ENCODE data around the gene PPP1R2B. TPM values are rescaled to one million over a fixed set of nuclear protein-coding genes. Genes with fewer than 3 reads are reported as not detected.

Gene PPP1R2B
- total RNA-seq, 1 experiment from 2014 or later = not detected

- TF ChIP-seq, protein P1, sequence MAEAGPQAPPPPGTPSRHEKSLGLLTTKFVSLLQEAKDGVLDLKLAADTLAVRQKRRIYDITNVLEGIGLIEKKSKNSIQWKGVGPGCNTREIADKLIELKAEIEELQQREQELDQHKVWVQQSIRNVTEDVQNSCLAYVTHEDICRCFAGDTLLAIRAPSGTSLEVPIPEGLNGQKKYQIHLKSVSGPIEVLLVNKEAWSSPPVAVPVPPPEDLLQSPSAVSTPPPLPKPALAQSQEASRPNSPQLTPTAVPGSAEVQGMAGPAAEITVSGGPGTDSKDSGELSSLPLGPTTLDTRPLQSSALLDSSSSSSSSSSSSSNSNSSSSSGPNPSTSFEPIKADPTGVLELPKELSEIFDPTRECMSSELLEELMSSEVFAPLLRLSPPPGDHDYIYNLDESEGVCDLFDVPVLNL (CRISPR knock-in tag; IDR thresholded peaks at IDR 0.05; ENCODE audit: borderline replicate concordance, low read depth) = no peak
- TF ChIP-seq ZNF425 (CRISPR knock-in tag; conservative IDR thresholded peaks at IDR 0.05) (no peak), ZNF396 (CRISPR knock-in tag; IDR thresholded peaks at IDR 0.05; ENCODE audit: borderline replicate concordance) (no peak), TEAD4 (CRISPR knock-in tag; IDR thresholded peaks at IDR 0.05) (no peak), NR1H2 (CRISPR knock-in tag; IDR thresholded peaks at IDR 0.05) (no peak), ZNF232 (CRISPR knock-in tag; IDR thresholded peaks at IDR 0.05) (no peak), AR (CRISPR knock-in tag; IDR thresholded peaks at IDR 0.05) (no peak), RELA (CRISPR knock-in tag; IDR thresholded peaks at IDR 0.05; ENCODE audit: borderline replicate concordance) (no peak)
- TF ChIP-seq, protein P2, sequence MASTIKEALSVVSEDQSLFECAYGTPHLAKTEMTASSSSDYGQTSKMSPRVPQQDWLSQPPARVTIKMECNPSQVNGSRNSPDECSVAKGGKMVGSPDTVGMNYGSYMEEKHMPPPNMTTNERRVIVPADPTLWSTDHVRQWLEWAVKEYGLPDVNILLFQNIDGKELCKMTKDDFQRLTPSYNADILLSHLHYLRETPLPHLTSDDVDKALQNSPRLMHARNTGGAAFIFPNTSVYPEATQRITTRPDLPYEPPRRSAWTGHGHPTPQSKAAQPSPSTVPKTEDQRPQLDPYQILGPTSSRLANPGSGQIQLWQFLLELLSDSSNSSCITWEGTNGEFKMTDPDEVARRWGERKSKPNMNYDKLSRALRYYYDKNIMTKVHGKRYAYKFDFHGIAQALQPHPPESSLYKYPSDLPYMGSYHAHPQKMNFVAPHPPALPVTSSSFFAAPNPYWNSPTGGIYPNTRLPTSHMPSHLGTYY (CRISPR knock-in tag; IDR thresholded peaks at IDR 0.05) = no peak
These were observed 33.3 kb downstream of the PPP1R2B start (continued) for GRCh38 chr5:156883316-156883875.

DNA sequence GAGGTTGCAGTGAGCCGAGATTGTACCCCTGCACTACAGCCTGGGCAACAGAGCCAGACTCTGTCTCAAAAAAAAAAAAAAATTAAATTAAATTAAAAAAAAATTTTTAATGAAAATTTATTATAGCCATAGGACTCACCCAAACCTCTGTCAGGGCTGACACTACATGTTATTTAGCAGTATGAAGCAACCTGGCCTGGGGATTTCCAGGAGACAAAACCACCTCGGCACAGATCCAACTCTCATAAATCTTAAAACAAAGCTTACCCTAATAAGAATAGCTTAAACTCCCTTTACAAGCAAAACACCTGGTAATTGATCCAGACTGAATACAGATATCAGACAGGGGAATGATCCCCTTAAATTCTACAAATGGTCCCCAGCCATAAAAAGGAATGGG, 38.4 kb downstream of the PPP1R2B start:
- ChIA-PET POLR2A (no interaction called here), CTCF (no interaction called here)
- Mint-ChIP-seq H3K36me3 (no peaks in the 10 kb centered on the region), H3K27me3 (ENCODE audit: low read depth) (no peaks in the 10 kb centered on the region), H3K4me3 (no peak overlapping the region), H3K4me1 (peaks cover 17% of the 10 kb centered on the region), H3K27ac (no peak overlapping the region), H3K9me3 (no peaks in the 10 kb centered on the region)
- no peak for TF ChIP-seq NR3C1 (CRISPR knock-in tag; conservative IDR thresholded peaks at IDR 0.05; ENCODE audit: low read depth)
- no peak for ATAC-seq
- no peak for DNase-seq (ENCODE audit: low spot score)

DNA sequence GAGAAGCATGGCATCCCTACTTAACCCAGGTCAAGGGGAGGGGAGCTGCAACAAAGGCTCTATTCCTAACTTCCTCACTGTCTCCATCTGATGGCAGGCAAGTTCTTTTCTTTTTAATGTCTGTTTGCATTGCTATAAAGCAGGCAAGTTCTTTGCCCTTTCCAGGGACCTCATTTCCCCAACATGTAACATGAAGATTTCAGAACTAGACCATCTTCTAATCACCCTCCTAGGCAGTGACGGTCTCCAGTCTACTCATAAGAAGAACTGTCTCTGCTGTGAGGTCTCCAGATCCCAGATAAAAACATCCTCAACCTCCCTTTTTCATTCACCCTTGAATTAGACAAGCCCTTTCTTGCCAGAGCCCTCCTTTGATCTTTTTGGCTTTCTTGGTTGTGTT, 42.1 kb downstream of the PPP1R2B start:
- CTCF ChIA-PET = interaction anchor here (0.6 kb wide), 1 partner anchor 210 kb away, joined by 4 read pairs; no protein-coding TSS in a partner anchor
- no peak for TF ChIP-seq ZNF396 (CRISPR knock-in tag; IDR thresholded peaks at IDR 0.05; ENCODE audit: borderline replicate concordance)
- TF ChIP-seq ELF4 (CRISPR knock-in tag; IDR thresholded peaks at IDR 0.05; ENCODE audit: low read depth) = no peak
- TF ChIP-seq, protein P3, sequence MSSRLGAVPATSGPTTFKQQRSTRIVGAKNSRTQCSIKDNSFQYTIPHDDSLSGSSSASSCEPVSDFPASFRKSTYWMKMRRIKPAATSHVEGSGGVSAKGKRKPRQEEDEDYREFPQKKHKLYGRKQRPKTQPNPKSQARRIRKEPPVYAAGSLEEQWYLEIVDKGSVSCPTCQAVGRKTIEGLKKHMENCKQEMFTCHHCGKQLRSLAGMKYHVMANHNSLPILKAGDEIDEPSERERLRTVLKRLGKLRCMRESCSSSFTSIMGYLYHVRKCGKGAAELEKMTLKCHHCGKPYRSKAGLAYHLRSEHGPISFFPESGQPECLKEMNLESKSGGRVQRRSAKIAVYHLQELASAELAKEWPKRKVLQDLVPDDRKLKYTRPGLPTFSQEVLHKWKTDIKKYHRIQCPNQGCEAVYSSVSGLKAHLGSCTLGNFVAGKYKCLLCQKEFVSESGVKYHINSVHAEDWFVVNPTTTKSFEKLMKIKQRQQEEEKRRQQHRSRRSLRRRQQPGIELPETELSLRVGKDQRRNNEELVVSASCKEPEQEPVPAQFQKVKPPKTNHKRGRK (CRISPR knock-in tag; IDR thresholded peaks at IDR 0.05; ENCODE audit: borderline replicate concordance) = no peak
- no peak for TF ChIP-seq JUN (CRISPR knock-in tag; IDR thresholded peaks at IDR 0.05)
- no peak for TF ChIP-seq GABPB1 (CRISPR knock-in tag; IDR thresholded peaks at IDR 0.05)
- TF ChIP-seq NR2C2 (CRISPR knock-in tag; IDR thresholded peaks at IDR 0.05) = no peak
- TF ChIP-seq, protein P4, sequence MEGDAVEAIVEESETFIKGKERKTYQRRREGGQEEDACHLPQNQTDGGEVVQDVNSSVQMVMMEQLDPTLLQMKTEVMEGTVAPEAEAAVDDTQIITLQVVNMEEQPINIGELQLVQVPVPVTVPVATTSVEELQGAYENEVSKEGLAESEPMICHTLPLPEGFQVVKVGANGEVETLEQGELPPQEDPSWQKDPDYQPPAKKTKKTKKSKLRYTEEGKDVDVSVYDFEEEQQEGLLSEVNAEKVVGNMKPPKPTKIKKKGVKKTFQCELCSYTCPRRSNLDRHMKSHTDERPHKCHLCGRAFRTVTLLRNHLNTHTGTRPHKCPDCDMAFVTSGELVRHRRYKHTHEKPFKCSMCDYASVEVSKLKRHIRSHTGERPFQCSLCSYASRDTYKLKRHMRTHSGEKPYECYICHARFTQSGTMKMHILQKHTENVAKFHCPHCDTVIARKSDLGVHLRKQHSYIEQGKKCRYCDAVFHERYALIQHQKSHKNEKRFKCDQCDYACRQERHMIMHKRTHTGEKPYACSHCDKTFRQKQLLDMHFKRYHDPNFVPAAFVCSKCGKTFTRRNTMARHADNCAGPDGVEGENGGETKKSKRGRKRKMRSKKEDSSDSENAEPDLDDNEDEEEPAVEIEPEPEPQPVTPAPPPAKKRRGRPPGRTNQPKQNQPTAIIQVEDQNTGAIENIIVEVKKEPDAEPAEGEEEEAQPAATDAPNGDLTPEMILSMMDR (IDR thresholded peaks at IDR 0.05) = no peak
- H3K36me3 Mint-ChIP-seq = no peaks in the 10 kb centered on the region
- no peaks in the 10 kb centered on the region; the same call in 1 of the 2 replicates for H3K27me3 Mint-ChIP-seq (ENCODE audit: low read depth)
- ATAC-seq (peak; percentile 83), DNase-seq (ENCODE audit: low spot score) (no peak)
- no peaks in the 10 kb centered on the region for H3K9me3 Mint-ChIP-seq
- POLR2A ChIA-PET = no interaction called here
- H3K4me1 Mint-ChIP-seq = peaks cover 14% of the 10 kb centered on the region
- H3K4me3 Mint-ChIP-seq = no peak overlapping the region
- no peak overlapping the region for H3K27ac Mint-ChIP-seq
